Measurements from ENCODE around the gene STAC2. TPM values are rescaled to one million over a fixed set of nuclear protein-coding genes. Genes with fewer than 3 reads are reported as not detected.

The STAC2 gene
- total RNA-seq, 1 donor from 2014 or later = 7.9 TPM

DNA sequence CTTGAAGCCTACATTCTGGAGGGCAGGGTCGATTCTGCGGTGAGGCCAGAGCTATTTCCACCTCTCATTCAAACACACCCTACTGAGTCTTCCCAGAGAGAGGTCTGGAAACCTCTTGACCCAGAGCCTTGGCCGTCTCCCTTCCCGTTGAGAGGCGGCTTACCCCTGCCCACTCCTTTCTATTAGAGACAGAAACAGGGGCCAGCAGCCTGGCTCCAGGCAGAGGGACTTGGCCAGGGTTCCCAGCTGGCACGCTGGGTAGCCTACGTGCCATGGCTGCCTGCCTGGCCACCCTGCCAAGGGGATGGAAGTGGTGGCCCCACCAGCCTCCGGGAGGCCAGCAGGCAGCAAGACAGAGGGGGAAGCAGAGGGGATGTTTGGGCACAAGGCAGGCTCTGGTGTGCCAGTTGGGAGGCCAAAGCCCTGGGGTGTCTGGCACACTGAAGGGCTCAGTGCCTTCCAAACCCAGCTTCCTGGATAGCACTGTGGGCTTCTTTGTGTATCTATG lies 6.0 kb downstream of the STAC2 start:
- intact Hi-C loops (cut with DNase I) = no loop called here
- peaks cover 0 to 4% of the 10 kb centered on the region in 2 donors for H3K36me3 ChIP-seq
- H3K4me3 ChIP-seq = no peak overlapping the region
- H3K27me3 ChIP-seq = no peaks in the 10 kb centered on the region
- no peaks in the 10 kb centered on the region for H3K9me3 ChIP-seq
- H3K4me1 ChIP-seq = peaks cover 17 to 45% of the 10 kb centered on the region in 2 donors
- TF ChIP-seq, protein P1, sequence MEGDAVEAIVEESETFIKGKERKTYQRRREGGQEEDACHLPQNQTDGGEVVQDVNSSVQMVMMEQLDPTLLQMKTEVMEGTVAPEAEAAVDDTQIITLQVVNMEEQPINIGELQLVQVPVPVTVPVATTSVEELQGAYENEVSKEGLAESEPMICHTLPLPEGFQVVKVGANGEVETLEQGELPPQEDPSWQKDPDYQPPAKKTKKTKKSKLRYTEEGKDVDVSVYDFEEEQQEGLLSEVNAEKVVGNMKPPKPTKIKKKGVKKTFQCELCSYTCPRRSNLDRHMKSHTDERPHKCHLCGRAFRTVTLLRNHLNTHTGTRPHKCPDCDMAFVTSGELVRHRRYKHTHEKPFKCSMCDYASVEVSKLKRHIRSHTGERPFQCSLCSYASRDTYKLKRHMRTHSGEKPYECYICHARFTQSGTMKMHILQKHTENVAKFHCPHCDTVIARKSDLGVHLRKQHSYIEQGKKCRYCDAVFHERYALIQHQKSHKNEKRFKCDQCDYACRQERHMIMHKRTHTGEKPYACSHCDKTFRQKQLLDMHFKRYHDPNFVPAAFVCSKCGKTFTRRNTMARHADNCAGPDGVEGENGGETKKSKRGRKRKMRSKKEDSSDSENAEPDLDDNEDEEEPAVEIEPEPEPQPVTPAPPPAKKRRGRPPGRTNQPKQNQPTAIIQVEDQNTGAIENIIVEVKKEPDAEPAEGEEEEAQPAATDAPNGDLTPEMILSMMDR (IDR thresholded peaks at IDR 0.05) = no peak
- peak overlapping the region; percentile 80 to 85 for H3K27ac ChIP-seq
- peak in 1 of 2 donors; percentile 82 for DNase-seq (ENCODE audit: low spot score in 2 of 2)

DNA sequence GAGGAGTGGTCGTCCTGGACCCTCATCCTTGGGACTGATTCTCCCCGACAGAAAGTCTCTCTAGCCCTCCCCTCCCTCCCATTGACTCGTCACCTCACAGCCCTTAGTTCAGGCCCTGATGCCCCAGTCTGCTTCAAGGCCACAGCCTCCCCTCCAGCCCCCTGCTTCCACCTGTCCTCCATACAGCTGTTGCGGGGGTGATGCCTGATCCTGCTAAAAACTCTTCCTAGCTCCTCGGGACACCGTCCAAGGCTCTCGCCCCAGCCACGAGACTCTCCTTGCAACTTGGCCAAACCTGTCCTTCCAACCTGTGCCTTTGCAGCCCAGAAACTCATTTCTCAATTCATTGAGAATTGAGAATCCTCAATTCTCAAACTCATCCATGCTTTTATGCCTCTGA lies 6.8 kb downstream of the STAC2 start:
- intact Hi-C loops (cut with DNase I) = no loop called here
- H3K9me3 ChIP-seq = no peaks in the 10 kb centered on the region
- peaks cover 17 to 45% of the 10 kb centered on the region in 2 donors for H3K4me1 ChIP-seq
- H3K4me3 ChIP-seq = no peak overlapping the region
- DNase-seq (ENCODE audit: low spot score in 2 of 2) = no peak
- no peaks in the 10 kb centered on the region for H3K27me3 ChIP-seq
- H3K27ac ChIP-seq = peak overlapping the region; percentile 80 to 85
- TF ChIP-seq, protein P1 (IDR thresholded peaks at IDR 0.05) = no peak
- H3K36me3 ChIP-seq = peaks cover 0 to 4% of the 10 kb centered on the region in 2 donors

DNA sequence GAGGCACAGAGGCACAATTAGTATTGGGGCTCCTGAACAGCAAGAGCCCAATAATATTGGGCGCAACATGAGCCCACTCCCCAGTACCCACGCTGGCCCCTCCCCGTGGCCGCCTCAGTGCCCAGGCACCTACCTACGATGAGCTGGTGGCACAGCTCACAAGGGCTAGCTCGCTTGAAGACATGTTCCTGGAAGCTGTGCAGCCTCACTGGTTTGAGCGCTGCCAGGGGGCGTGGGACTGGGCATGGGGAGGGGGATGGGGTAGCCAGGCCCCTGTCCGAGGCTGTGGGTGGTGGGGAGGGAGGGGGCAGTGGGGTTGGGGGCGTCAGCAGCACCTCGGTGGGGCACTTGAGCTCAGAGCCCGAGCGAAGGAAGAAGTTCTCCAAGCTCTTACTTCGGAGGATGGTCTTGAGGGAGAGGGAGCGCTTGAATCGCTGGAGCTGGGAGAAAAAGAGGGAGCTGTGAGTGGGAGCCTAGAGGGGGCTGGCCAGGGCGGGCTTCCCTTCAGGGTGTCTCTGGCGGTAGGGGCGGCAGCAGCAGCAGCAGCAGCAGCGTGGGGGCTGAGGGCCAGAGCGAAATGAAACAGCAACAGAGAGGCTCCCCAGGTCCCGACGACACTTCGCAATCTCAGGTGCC lies 7.9 kb downstream of the STAC2 start:
- TF ChIP-seq, protein P1 (IDR thresholded peaks at IDR 0.05) = no peak
- intact Hi-C loops (cut with DNase I) = no loop called here
- H3K4me1 ChIP-seq = peaks cover 17 to 44% of the 10 kb centered on the region in 2 donors
- peaks cover 0 to 4% of the 10 kb centered on the region in 2 donors for H3K36me3 ChIP-seq
- no peak overlapping the region for H3K4me3 ChIP-seq
- H3K9me3 ChIP-seq = no peaks in the 10 kb centered on the region
- H3K27me3 ChIP-seq = no peaks in the 10 kb centered on the region
- H3K27ac ChIP-seq = peak overlapping the region; percentile 80 to 85
- DNase-seq (ENCODE audit: low spot score in 2 of 2) = no peak

DNA sequence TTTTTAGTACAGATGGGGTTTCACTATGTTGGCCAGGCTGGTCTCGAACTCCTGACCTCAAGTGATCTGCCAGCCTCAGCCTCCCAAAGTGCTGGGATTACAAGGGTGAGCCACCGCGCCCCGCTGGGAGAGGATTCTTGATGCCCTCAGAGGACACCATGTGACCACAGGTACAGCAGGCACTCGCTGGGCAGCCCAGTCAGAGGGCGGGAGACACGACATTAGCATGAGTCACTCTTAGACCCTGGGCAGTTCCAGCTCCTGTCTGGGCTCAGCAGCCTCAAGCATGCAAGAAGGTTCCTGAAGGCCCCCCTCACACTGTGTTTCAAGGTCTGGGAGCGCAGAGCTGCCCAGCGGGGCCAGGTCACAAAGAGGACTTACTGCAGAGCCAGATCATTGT lies 11.9 kb downstream of the STAC2 start:
- Histone ChIP-seq H3K36me3 (peaks cover 0 to 4% of the 10 kb centered on the region in 2 donors), H3K9me3 (no peaks in the 10 kb centered on the region), H3K4me3 (no peak overlapping the region), H3K4me1 (peaks cover 10 to 37% of the 10 kb centered on the region in 2 donors), H3K27ac (peak overlapping the region in 1 of 2 donors; percentile 94), H3K27me3 (no peaks in the 10 kb centered on the region)
- TF ChIP-seq, protein P1 (IDR thresholded peaks at IDR 0.05) = no peak
- DNase-seq (ENCODE audit: low spot score in 2 of 2) = no peak
- intact Hi-C loops (cut with DNase I) = no loop called here

DNA sequence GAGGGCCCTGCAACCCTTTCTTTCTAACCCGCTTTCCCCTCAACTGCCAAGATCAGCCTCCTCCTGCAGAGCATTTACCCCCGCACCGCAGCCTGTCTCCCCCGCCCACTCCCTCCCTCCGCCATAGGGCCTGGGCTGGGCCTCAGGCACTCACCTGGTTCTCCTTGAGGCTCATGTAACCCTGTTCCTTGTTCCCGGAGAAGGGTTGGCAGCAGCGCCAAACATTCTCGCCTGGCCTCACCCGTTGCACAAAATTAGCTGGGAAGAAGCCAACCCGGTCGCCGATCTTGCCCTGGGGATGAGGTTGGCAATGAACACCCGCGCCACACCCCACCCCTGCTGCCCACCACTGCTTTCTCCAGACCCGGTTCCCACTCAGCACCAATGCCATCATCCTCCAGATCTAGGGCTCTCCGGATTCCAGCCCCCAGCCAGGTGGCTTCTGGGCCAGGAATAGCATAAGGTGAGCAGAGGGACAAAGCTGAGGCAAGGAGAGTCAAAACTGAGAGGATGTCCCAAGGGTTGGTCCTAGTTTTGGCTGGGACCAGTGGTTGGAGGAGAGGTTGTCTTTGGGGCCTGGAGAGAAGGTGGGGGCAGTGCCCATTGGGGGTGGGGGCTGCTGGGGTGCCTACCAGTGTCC lies 12.8 kb downstream of the STAC2 start:
- H3K36me3 ChIP-seq = peaks cover 0 to 4% of the 10 kb centered on the region in 2 donors
- no peaks in the 10 kb centered on the region for H3K27me3 ChIP-seq
- intact Hi-C loops (cut with DNase I) = no loop called here
- peaks cover 16 to 38% of the 10 kb centered on the region in 2 donors for H3K4me1 ChIP-seq
- TF ChIP-seq, protein P1 (IDR thresholded peaks at IDR 0.05) = no peak
- no peak overlapping the region for H3K4me3 ChIP-seq
- no peaks in the 10 kb centered on the region for H3K9me3 ChIP-seq
- DNase-seq (ENCODE audit: low spot score in 2 of 2) = no peak
- peak overlapping the region; percentile 54 to 94 for H3K27ac ChIP-seq
